Measurements from ENCODE around the gene GOLGA6B.
"Not testable (repeated sequence)": the region's sequence is repeated elsewhere in the genome, so short reads cannot be mapped to it uniquely, and the experiment has no call there.

GOLGA6B gene

GRCh38 chr15:72669803-72670202 lies 15.3 kb downstream of the GOLGA6B start:
- not testable (repeated sequence) for DNase-seq

GRCh38 chr15:72670656-72671352 lies 16.3 kb downstream of the GOLGA6B start:
- not testable (repeated sequence) for DNase-seq

- no peak for DNase-seq
These were observed 17.0 kb downstream of the GOLGA6B start for GRCh38 chr15:72671525-72671924.

GRCh38 chr15:72676838-72677237 lies 22.3 kb downstream of the GOLGA6B start:
- no peak for DNase-seq

- DNase-seq: no peak
These were observed 26.4 kb downstream of the GOLGA6B start for GRCh38 chr15:72680931-72681330.

GRCh38 chr15:72682772-72683171 lies 28.3 kb downstream of the GOLGA6B start:
- no peak for DNase-seq

- no peak for DNase-seq
These were observed 30.9 kb downstream of the GOLGA6B start for GRCh38 chr15:72685301-72685924.

GRCh38 chr15:72685925-72686794 lies 31.7 kb downstream of the GOLGA6B start, which contains the start of the genes BBS4 and HIGD2B:
Gene BBS4 (plus strand): TSS chr15:72686207. CDS start chr15:72686228, 21 bp downstream.
Gene HIGD2B (minus strand): TSS chr15:72686182. CDS start chr15:72676374, 9,808 bp downstream.
- no peak for DNase-seq

GRCh38 chr15:72688697-72689096 lies 34.2 kb downstream of the GOLGA6B start:
- DNase-seq: no peak

GRCh38 chr15:72690938-72691337 lies 36.4 kb downstream of the GOLGA6B start:
- no peak for DNase-seq

GRCh38 chr15:72698938-72699337 lies 44.4 kb downstream of the GOLGA6B start:
- DNase-seq: no peak

GRCh38 chr15:72700076-72700475 lies 45.6 kb downstream of the GOLGA6B start:
- DNase-seq: no peak

GRCh38 chr15:72706266-72706665 lies 51.8 kb downstream of the GOLGA6B start:
- DNase-seq: no peak

- DNase-seq: not testable (repeated sequence)
These were observed 54.2 kb downstream of the GOLGA6B start for GRCh38 chr15:72708551-72709303.

Measured in NCI-H1436 treated with DMSO at 0.1 percent for 48 hours (cell line).